A673 (cell line): Measurements from ENCODE around the gene DNMT3A.

Experiments
- EZH2 ChIP-seq: fragments of 200-600 bp; sonication (generic); IDR thresholded peaks from 2 replicates; pipeline ENCODE4 v1.6.1; 2017; ENCODE audit warnings: borderline replicate concordance, low read depth, mild to moderate bottlenecking, mixed read lengths, antibody characterized with exemption, low read length; ENCODE audit not compliant: poor library complexity, severe bottlenecking
- TF ChIP-seq, protein P1 (sequence below): fragments of 300-800, 200-600 bp; sonication (generic); conservative IDR thresholded peaks from 2 replicates; pipeline ENCODE4 v1.5.1; 2017; ENCODE audit warnings: low read depth, mild to moderate bottlenecking, antibody characterized with exemption, low read length, moderate library complexity, mixed read lengths

DNA sequence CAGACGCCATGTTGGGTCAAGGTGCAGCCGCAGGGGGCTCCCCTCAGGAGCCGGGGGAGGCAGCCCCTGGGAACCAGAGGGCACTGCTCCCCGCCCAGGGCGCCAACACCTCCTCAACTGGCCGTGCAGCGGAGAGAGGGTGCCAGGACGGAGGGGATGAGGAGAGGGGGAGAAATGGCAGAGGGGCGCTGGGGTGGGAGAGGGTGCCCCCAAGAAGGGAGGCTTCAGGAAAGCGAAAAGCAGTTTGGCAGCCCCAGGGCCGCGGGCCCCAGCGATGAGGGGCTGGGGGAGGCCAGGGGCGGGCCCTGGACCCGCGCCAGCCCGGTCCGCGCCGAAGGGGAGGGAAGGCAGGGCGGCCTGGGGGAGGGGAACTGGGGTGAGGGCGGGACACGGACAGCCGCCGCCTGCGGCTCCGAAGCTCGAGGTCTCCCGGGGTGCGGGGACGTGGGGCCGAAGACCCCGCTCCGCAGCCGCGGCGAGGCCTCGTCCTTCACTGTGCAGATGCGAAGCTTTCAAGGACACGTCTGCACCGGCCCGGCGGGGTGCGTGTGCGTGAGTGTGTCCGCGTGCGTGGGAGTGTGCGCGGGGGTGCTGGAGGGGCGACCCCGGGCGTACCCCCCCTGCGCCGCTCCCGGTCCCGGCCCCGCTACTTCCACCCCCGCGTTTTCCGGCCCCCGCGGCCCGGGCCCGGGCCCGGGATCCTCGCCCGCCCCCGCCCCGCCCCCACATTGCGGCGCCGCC, 1.4 kb downstream of the DNMT3A start:
- TF ChIP-seq EZH2 = no peak
- TF ChIP-seq, protein P1, sequence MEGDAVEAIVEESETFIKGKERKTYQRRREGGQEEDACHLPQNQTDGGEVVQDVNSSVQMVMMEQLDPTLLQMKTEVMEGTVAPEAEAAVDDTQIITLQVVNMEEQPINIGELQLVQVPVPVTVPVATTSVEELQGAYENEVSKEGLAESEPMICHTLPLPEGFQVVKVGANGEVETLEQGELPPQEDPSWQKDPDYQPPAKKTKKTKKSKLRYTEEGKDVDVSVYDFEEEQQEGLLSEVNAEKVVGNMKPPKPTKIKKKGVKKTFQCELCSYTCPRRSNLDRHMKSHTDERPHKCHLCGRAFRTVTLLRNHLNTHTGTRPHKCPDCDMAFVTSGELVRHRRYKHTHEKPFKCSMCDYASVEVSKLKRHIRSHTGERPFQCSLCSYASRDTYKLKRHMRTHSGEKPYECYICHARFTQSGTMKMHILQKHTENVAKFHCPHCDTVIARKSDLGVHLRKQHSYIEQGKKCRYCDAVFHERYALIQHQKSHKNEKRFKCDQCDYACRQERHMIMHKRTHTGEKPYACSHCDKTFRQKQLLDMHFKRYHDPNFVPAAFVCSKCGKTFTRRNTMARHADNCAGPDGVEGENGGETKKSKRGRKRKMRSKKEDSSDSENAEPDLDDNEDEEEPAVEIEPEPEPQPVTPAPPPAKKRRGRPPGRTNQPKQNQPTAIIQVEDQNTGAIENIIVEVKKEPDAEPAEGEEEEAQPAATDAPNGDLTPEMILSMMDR = no peak
